Occipital lobe (tissue), 2 donors: ENCODE measurements around the gene AQR. TPM values are rescaled to one million over a fixed set of nuclear protein-coding genes. Genes with fewer than 3 reads are reported as not detected.
"Not testable (repeated sequence)": the region's sequence is repeated elsewhere in the genome, so short reads cannot be mapped to it uniquely, and the experiment has no call there.

ENCODE experiments used
- DNase-seq: peaks from one replicate; lab custom pipeline; 2025; lab: John Stamatoyannopoulos, UW
- total RNA-seq: library from RNA; depleted of rRNA; stranded (reverse); fragments of >200 nt; gene quantifications from one replicate; pipeline ENCODE4 v1.2.3, GENCODE V29; 2014

The AQR gene
- total RNA-seq, 1 donor from 2014 or later = 36.8 TPM

- DNase-seq = no peak
Measured at GRCh38 chr15:34813446-34814190, 155.9 kb downstream of the AQR start.

GRCh38 chr15:34812868-34813365, 156.6 kb downstream of the AQR start:
- not testable (repeated sequence) for DNase-seq

- DNase-seq = no peak
Measured at GRCh38 chr15:34812369-34812768, 157.2 kb downstream of the AQR start.

GRCh38 chr15:34810443-34811129, 159.0 kb downstream of the AQR start:
- DNase-seq = no peak

- no peak for DNase-seq
Measured at GRCh38 chr15:34809186-34809585, 160.4 kb downstream of the AQR start.

- no peak for DNase-seq
Measured at GRCh38 chr15:34808016-34808415, 161.5 kb downstream of the AQR start.

GRCh38 chr15:34807241-34807640, 162.3 kb downstream of the AQR start:
- not testable (repeated sequence) for DNase-seq

- no peak for DNase-seq
Measured at GRCh38 chr15:34804776-34805175, 164.8 kb downstream of the AQR start.

GRCh38 chr15:34804113-34804512, 165.4 kb downstream of the AQR start:
- DNase-seq = no peak

GRCh38 chr15:34802803-34803750, 166.5 kb downstream of the AQR start:
- DNase-seq = no peak

GRCh38 chr15:34802371-34802770, 167.2 kb downstream of the AQR start:
- no peak for DNase-seq

Other genes starting within 250 kb of the AQR start
- gene GJD2, start 214.7 kb downstream of the AQR start, total RNA-seq = 1.1 TPM
- gene ACTC1, start 174.2 kb downstream of the AQR start, total RNA-seq = 0.31 TPM
- gene ZNF770, start 18.5 kb upstream of the AQR start, total RNA-seq = 110 TPM
- gene NANOGP8, start 115.6 kb upstream of the AQR start, total RNA-seq = not detected